ENCODE data around the gene BATF2. TPM values are rescaled to one million over a fixed set of nuclear protein-coding genes. Genes with fewer than 3 reads are reported as not detected.

The BATF2 gene
- polyA plus RNA-seq, 1 of the 3 experiments (the other 2 are of a cell fraction) = 0.20 TPM

GRCh38 chr11:64951529-64951928, 45.2 kb downstream of the BATF2 start:
- Histone ChIP-seq H3K4me3 (ENCODE audit: low read depth in 2 of 2, low read length in 1 of 2) (no peak overlapping the region), H3K79me2 (ENCODE audit: insufficient read depth) (no peaks in the 10 kb centered on the region), H3K9me3 (no peaks in the 10 kb centered on the region), H3K4me1 (ENCODE audit: control insufficient read depth in 1 of 2, insufficient read depth in 2 of 2, low read depth in 1 of 2, low read length in 1 of 2) (no peaks in the 10 kb centered on the region), H3K36me3 (replicated peaks in 1 of 2; ENCODE audit: control insufficient read depth in 1 of 2, insufficient read depth in 2 of 2, low read length in 1 of 2) (no peaks in the 10 kb centered on the region), H3F3A (replicated peaks; ENCODE audit: insufficient read depth) (no peaks in the 10 kb centered on the region), H3K9ac (no peak overlapping the region), H3K9me2 (no peaks in the 10 kb centered on the region), H3K27me3 (ENCODE audit: insufficient read depth) (peaks cover 7% of the 10 kb centered on the region), H3K4me2 (no peak overlapping the region), H4K20me1 (ENCODE audit: insufficient read depth) (no peaks in the 10 kb centered on the region), H3K27ac (ENCODE audit: low read depth in 2 of 2, low read length in 1 of 2) (no peak overlapping the region), H2AFZ (ENCODE audit: low read depth) (no peak overlapping the region)
- ChIA-PET CTCF (interaction anchor here (0.6 kb wide), 1 partner anchor 21 kb away, joined by 3 read pairs; no protein-coding TSS in a partner anchor), POLR2A (no interaction called here)
- TF ChIP-seq REST (IDR thresholded peaks at IDR 0.05; ENCODE audit: low read depth, low read length) (no peak), JUND (IDR thresholded peaks at IDR 0.05) (no peak), FOXM1 (IDR thresholded peaks at IDR 0.05; ENCODE audit: low read depth) (no peak), NFIC (IDR thresholded peaks at IDR 0.05; ENCODE audit: borderline replicate concordance) (no peak), EP300 (IDR thresholded peaks at IDR 0.05; ENCODE audit: borderline replicate concordance in 1 of 2, low read depth in 1 of 2, low read length in 1 of 2) (no peak), POLR2AphosphoS5 (IDR thresholded peaks at IDR 0.05; ENCODE audit: low read depth, low read length) (no peak), MEF2A (IDR thresholded peaks at IDR 0.05; ENCODE audit: borderline replicate concordance, low read depth) (no peak), IRF3 (IDR thresholded peaks at IDR 0.05; ENCODE audit: low read depth, low read length) (no peak), YY1 (IDR thresholded peaks at IDR 0.05; ENCODE audit: low read depth) (no peak), NRF1 (IDR thresholded peaks at IDR 0.05; ENCODE audit: low read depth, low read length) (no peak), MAX (IDR thresholded peaks at IDR 0.05; ENCODE audit: low read depth) (no peak), TCF12 (IDR thresholded peaks at IDR 0.05) (no peak), RCOR1 (IDR thresholded peaks at IDR 0.05; ENCODE audit: low read length) (no peak), CTCF (IDR thresholded peaks at IDR 0.05) (no peak), ELF1 (IDR thresholded peaks at IDR 0.05) (no peak), CHD2 (IDR thresholded peaks at IDR 0.05; ENCODE audit: low read length, partially characterized antibody) (no peak), FOXJ3 (CRISPR knock-in tag; IDR thresholded peaks at IDR 0.05) (no peak), RXRA (IDR thresholded peaks at IDR 0.05; ENCODE audit: borderline replicate concordance, low read depth) (no peak)
- DNase-seq = no peak
- 38% methylated on average over 4 of the region's 4 CpGs for WGBS (ENCODE audit: low lambda C conversion rate)

All from SK-N-SH (cell line).